ENCODE results near the gene EXD1. TPM values are rescaled to one million over a fixed set of nuclear protein-coding genes. Genes with fewer than 3 reads are reported as not detected.

EXD1 gene
- total RNA-seq, 2 donors from 2014 or later, result 0.26 TPM; not detected in 1

- no peak for DNase-seq
- Histone ChIP-seq H3K4me1 (ENCODE audit: control insufficient read depth, insufficient read depth, low read length) (no peaks in the 10 kb centered on the region), H3K27me3 (ENCODE audit: control insufficient read depth, insufficient read depth, low read length, poor library complexity, severe bottlenecking) (no peaks in the 10 kb centered on the region), H3K36me3 (ENCODE audit: control insufficient read depth, insufficient read depth, low read length) (peaks cover 8% of the 10 kb centered on the region), H3K9ac (ENCODE audit: extremely low read depth, low read length, poor library complexity, severe bottlenecking) (no peak overlapping the region), H3K27ac (ENCODE audit: low read depth, low read length) (no peak overlapping the region), H3K9me3 (ENCODE audit: control insufficient read depth, low read length) (no peaks in the 10 kb centered on the region), H3K4me3 (ENCODE audit: low read length) (no peak overlapping the region)
- Mint-ChIP-seq H3K9me3 (peaks cover 6% of the 10 kb centered on the region), H3K4me3 (no peak overlapping the region), H3K36me3 (ENCODE audit: low read depth) (peaks cover 3% of the 10 kb centered on the region), H3K4me1 (peaks cover 12% of the 10 kb centered on the region), H3K27me3 (ENCODE audit: insufficient read depth) (peaks cover 10% of the 10 kb centered on the region), H3K27ac (no peak overlapping the region)
- TF ChIP-seq CTCF (conservative IDR thresholded peaks at IDR 0.05), result no peak
- WGBS, 2 experiments (ENCODE audit: insufficient coverage in 1 of 2, insufficient read length in 1 of 2), result 89% methylated on average over 1 of the region's 1 CpG; no CpG with 5 or more reads in 1 of the 2 experiments
Measured at GRCh38 chr15:41233367-41233771, 2.8 kb upstream of the EXD1 start.

DNA sequence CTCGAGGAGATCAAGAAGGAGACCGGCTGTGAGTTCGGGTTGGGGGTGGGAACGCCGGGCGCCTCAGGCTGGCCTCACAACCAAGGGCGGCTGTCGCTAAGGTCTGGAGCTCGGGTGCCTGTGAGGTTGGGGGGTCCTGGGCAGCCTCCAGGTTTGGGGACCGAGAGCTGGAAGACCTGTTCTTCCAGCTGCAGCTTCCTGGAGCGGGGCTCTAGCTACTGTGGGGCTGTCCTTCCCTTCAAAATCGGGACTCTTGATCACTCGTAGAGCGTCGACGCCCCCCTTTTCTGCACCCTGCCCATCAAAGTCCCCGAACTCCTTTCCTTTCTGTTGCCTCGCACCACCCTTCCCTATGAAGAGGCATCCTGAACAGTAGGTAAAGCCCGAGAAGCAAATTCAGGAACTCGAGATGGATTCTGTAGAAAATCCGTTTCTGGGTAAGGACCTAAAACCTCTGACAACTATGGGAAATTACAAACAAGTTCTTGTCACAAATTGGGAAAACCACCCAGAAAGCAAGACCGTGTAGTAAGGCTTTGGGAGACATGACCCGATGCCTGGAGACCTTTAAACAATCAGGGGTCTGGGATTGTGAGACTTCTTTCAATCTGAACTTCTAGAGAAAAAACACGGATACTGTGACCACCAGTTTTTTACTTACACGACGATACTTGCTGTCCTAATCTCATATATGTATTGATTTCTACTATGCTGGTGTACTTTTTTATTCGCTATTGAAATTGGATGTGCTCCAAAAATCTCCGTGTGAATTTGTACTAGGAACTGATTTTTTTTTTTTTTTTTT is 1.1 kb upstream of the EXD1 start:
- no peak for DNase-seq
- Mint-ChIP-seq H3K4me1 (peaks cover 12% of the 10 kb centered on the region), H3K4me3 (peak overlapping the region; percentile 89), H3K9me3 (peaks cover 6% of the 10 kb centered on the region), H3K36me3 (ENCODE audit: low read depth) (no peaks in the 10 kb centered on the region), H3K27ac (peak overlapping the region; percentile 95), H3K27me3 (ENCODE audit: insufficient read depth) (peaks cover 10% of the 10 kb centered on the region)
- peak overlapping the region; percentile 95 for H3K4me3 ChIP-seq (ENCODE audit: low read length)
- H3K9me3 ChIP-seq (ENCODE audit: control insufficient read depth, low read length), result no peaks in the 10 kb centered on the region
- peak overlapping the region; percentile 74 for H3K9ac ChIP-seq (ENCODE audit: extremely low read depth, low read length, poor library complexity, severe bottlenecking)
- 1 to 14% methylated on average over 17 to 28 of the region's 28 CpGs for WGBS, 2 experiments (ENCODE audit: insufficient coverage in 1 of 2, insufficient read length in 1 of 2)
- H3K27ac ChIP-seq (ENCODE audit: low read depth, low read length), result peak overlapping the region; percentile 36
- H3K36me3 ChIP-seq (ENCODE audit: control insufficient read depth, insufficient read depth, low read length), result peaks cover 8% of the 10 kb centered on the region
- H3K4me1 ChIP-seq (ENCODE audit: control insufficient read depth, insufficient read depth, low read length), result no peaks in the 10 kb centered on the region
- no peak for TF ChIP-seq CTCF (conservative IDR thresholded peaks at IDR 0.05)
- H3K27me3 ChIP-seq (ENCODE audit: control insufficient read depth, insufficient read depth, low read length, poor library complexity, severe bottlenecking), result no peaks in the 10 kb centered on the region

DNA sequence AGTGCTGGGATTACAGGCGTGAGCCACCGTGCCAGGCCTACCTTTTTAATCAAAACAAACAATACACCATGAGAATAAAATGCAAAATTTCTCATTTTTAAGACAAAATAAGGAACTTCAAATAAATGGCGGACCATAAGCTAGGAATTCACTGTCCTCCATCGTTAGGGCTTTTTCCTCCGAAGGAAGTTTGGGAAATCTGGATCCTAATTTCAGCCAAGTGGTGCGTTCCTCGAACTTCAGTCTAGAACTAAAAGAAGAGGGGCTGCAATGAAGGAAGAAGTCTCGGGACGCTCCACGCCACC is 260 bp downstream of the EXD1 start:
- Mint-ChIP-seq H3K4me1 (peaks cover 12% of the 10 kb centered on the region), H3K27ac (peak overlapping the region; percentile 95), H3K27me3 (ENCODE audit: insufficient read depth) (peaks cover 10% of the 10 kb centered on the region), H3K36me3 (ENCODE audit: low read depth) (no peaks in the 10 kb centered on the region), H3K9me3 (peaks cover 6% of the 10 kb centered on the region), H3K4me3 (peak overlapping the region; percentile 89)
- peaks cover 8% of the 10 kb centered on the region for H3K36me3 ChIP-seq (ENCODE audit: control insufficient read depth, insufficient read depth, low read length)
- TF ChIP-seq CTCF (conservative IDR thresholded peaks at IDR 0.05), result no peak
- H3K4me3 ChIP-seq (ENCODE audit: low read length), result peak overlapping the region; percentile 95
- no peak for DNase-seq
- no peak overlapping the region for H3K27ac ChIP-seq (ENCODE audit: low read depth, low read length)
- WGBS, 2 experiments (ENCODE audit: insufficient coverage in 1 of 2, insufficient read length in 1 of 2), result 26 to 38% methylated on average over 9 to 10 of the region's 10 CpGs
- no peaks in the 10 kb centered on the region for H3K4me1 ChIP-seq (ENCODE audit: control insufficient read depth, insufficient read depth, low read length)
- no peaks in the 10 kb centered on the region for H3K27me3 ChIP-seq (ENCODE audit: control insufficient read depth, insufficient read depth, low read length, poor library complexity, severe bottlenecking)
- no peaks in the 10 kb centered on the region for H3K9me3 ChIP-seq (ENCODE audit: control insufficient read depth, low read length)
- no peak overlapping the region for H3K9ac ChIP-seq (ENCODE audit: extremely low read depth, low read length, poor library complexity, severe bottlenecking)
